Prostate gland (tissue), 2 donors: Measurements from ENCODE around the gene RRP12. TPM values are rescaled to one million over a fixed set of nuclear protein-coding genes. Genes with fewer than 3 reads are reported as not detected.

ENCODE experiments used
- DNase-seq: peaks from one replicate; pipeline ENCODE4 v3.0.0-alpha.2; 2019; ENCODE audit warnings: low spot score
- H3K27ac ChIP-seq, 2 donors: fragments of 200-600 bp; sonication (generic); 2 replicates each; pipeline ENCODE4 v1.5.1; 2017 to 2019
- H3K27me3 ChIP-seq: fragments of 200-600 bp; sonication (generic); replicated peaks from 2 replicates; pipeline ENCODE4 v1.5.1; 2019; ENCODE audit not compliant: insufficient read depth
- H3K36me3 ChIP-seq, 2 donors: fragments of 200-600 bp; sonication (generic); 1 replicate in 1 of 2; 2 replicates in 1 of 2; pipeline versions ENCODE4 v1.5.1 to v1.8.1; 2017 to 2019
- H3K4me1 ChIP-seq: fragments of 200-600 bp; sonication (generic); replicated peaks from 2 replicates; pipeline ENCODE4 v1.5.1; 2019
- H3K4me3 ChIP-seq, 2 donors: fragments of 200-600 bp; sonication (generic); 2 replicates each; pipeline ENCODE4 v1.5.1; 2017 to 2019
- H3K9me3 ChIP-seq: fragments of 200-600 bp; sonication (generic); 2 replicates; pipeline ENCODE4 v1.5.1; 2017
- POLR2A ChIP-seq: fragments of 450-650 bp; IDR thresholded peaks from one replicate; pipeline ENCODE4 v1.6.1; 2016; ENCODE audit warnings: antibody characterized with exemption, mild to moderate bottlenecking
- POLR2AphosphoS5 ChIP-seq: sonication (generic); formaldehyde crosslinking; IDR thresholded peaks from one replicate; pipeline ENCODE4 v1.6.1; 2017; ENCODE audit warnings: antibody characterized with exemption
- WGBS: methylation state at CpG from one replicate; pipeline ENCODE4 v1.1.5; 2018; 5-methylcytosine and 5-hydroxymethylcytosine counted together
- intact Hi-C: fragments of 100-400 bp; cut with DNase I; formaldehyde crosslinking; loops from one replicate; pipeline ENCODE4 v1.14.2; 2022
- total RNA-seq, 2 donors: library from RNA; depleted of rRNA; stranded (reverse); fragments of >200 nt; gene quantifications; one replicate each; pipeline ENCODE4 v1.1.0, GENCODE V29; 2016
- TF ChIP-seq, protein P1 (sequence below), 4 experiments: fragments of 200-600 bp in 2 of 4; fragments of 450-650 bp in 2 of 4; sonication (generic) in 2 of 4; IDR thresholded peaks; 1 replicate in 3 of 4; 2 replicates in 1 of 4; pipeline ENCODE4 v1.5.1; 2016 to 2019; ENCODE audit warnings: antibody characterized with exemption in 4 of 4, mild to moderate bottlenecking in 2 of 4, moderate library complexity in 2 of 4

RRP12 gene
- total RNA-seq, 2 donors from 2014 or later = 14.9 to 38.6 TPM

DNA sequence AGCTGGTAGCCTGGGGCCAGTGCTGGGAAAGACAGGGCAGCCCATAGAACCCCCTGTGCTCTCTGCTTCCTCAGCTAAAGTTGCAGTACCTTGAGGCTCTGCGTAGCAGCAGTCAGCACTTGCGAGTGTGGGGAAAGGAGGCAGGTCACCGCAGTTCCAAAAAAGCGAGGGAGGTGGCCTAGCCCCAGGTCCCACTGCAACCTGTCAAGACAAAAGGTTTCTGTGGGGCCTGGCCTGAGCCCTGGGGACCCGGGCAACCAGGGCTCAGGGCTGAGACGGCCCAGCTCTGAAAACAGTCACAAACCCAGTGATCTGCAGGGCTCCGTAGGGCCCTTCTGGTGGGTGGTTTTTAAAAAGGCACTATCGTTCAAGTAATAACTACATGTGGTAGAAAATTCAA lies 19.5 kb downstream of the RRP12 start:
- no peak overlapping the region for H3K4me3 ChIP-seq
- intact Hi-C loops = no loop called here
- H3K27me3 ChIP-seq = no peaks in the 10 kb centered on the region
- H3K27ac ChIP-seq = no peak overlapping the region
- H3K36me3 ChIP-seq = no peaks in the 10 kb centered on the region
- TF ChIP-seq, protein P1, sequence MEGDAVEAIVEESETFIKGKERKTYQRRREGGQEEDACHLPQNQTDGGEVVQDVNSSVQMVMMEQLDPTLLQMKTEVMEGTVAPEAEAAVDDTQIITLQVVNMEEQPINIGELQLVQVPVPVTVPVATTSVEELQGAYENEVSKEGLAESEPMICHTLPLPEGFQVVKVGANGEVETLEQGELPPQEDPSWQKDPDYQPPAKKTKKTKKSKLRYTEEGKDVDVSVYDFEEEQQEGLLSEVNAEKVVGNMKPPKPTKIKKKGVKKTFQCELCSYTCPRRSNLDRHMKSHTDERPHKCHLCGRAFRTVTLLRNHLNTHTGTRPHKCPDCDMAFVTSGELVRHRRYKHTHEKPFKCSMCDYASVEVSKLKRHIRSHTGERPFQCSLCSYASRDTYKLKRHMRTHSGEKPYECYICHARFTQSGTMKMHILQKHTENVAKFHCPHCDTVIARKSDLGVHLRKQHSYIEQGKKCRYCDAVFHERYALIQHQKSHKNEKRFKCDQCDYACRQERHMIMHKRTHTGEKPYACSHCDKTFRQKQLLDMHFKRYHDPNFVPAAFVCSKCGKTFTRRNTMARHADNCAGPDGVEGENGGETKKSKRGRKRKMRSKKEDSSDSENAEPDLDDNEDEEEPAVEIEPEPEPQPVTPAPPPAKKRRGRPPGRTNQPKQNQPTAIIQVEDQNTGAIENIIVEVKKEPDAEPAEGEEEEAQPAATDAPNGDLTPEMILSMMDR (IDR thresholded peaks at IDR 0.05) = no peak
- TF ChIP-seq POLR2AphosphoS5 (no peak), POLR2A (no peak)
- no peaks in the 10 kb centered on the region for H3K9me3 ChIP-seq
- DNase-seq = no peak
- H3K4me1 ChIP-seq = no peaks in the 10 kb centered on the region
- WGBS = 92% methylated on average over 8 of the region's 8 CpGs

DNA sequence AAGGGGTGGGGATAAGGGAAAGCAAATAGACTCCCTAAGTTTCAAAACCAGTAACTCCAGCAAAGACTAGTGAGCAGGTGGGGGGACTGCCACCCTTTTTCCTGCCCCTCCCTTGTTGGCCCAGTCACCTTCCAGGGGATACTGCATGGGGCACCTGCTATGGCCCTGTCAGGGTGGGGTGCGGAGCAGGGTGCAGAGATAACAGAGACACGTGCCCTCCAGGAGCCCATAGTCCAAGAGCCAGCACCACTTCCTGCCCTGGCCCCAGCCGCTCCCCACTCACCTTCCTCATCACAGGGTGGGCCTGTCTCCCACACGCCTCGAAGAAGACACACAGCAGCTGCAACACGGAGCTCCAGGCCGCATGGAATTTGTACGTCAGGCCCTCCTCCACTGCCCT lies 20.6 kb downstream of the RRP12 start:
- Histone ChIP-seq H3K36me3 (no peaks in the 10 kb centered on the region), H3K27me3 (no peaks in the 10 kb centered on the region), H3K4me1 (no peaks in the 10 kb centered on the region), H3K4me3 (no peak overlapping the region), H3K9me3 (no peaks in the 10 kb centered on the region), H3K27ac (no peak overlapping the region)
- DNase-seq = no peak
- TF ChIP-seq POLR2A = no peak
- TF ChIP-seq, protein P1 (IDR thresholded peaks at IDR 0.05) = no peak
- no peak for TF ChIP-seq POLR2AphosphoS5
- 93% methylated on average over 8 of the region's 8 CpGs for WGBS
- intact Hi-C loops = no loop called here

DNA sequence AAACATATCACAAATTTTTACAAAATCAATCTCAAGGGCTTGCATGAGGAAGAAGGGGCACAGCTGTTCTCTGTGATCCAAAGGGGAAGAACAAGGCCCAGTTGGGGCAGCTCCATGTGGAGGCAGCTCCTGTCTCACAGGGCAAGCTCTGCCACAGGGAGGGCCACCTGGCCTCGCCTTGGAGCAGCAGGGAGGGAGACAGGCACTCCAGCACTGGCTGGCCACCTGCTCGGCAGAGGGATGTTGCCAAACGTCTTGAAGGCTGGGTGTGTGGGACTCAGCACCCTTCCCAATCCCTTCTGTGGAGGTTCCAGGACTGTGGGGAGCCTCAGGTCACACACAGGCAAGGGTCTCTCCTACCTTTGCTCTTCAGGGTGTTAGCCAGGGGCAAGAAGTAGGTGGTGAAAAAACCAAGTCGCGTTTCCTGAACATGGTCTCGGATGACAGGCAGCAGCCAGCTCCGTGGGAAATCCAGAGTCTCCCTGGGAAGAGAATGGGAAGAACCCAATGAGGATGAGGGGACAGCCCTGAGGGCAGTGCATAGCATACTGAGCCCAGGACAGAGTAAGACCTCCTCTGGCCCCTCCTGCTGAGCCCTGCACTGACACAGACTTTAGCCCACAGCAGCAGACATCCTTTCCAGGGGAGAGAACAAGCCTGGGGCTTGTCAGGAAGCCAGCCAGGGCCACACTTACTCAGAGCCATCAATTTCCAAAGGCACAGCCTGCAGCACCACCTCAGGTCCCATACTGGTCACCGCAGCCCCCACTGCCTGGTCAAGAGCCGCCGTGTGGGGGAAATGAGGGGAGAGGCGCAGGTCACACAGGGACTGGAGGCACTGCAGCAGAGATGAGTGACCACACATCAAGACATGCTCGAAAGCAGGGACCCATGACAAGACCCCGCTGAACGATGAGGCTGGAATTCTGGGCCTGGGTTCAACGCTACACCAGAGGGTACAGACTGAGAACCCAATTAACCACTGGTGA lies 21.9 kb downstream of the RRP12 start:
- Histone ChIP-seq H3K27me3 (no peaks in the 10 kb centered on the region), H3K36me3 (no peaks in the 10 kb centered on the region), H3K27ac (no peak overlapping the region), H3K4me1 (no peaks in the 10 kb centered on the region), H3K9me3 (no peaks in the 10 kb centered on the region), H3K4me3 (no peak overlapping the region)
- 90% methylated on average over 15 of the region's 15 CpGs for WGBS
- no peak for TF ChIP-seq POLR2A
- TF ChIP-seq, protein P1 (IDR thresholded peaks at IDR 0.05) = no peak
- TF ChIP-seq POLR2AphosphoS5 = no peak
- intact Hi-C loops = no loop called here
- DNase-seq = no peak

DNA sequence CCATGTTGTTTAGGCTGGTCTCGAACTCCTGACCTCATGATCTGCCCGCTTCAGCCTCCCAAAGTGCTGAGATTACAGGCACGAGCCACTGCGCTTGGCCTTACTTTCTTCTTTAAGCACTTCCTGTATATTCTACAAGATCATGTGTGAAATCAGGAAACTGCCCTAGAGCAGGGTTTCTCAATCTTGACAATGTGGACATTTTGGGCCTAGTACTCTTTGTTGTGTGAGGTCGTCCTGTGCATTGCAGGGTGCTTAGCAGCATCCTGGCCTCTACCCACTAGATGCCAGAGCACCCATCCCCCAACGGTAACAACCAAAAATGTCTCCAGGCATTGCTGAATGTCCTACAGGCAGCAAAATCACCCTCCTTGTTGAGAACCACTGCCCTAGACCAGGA lies 24.7 kb downstream of the RRP12 start:
- Histone ChIP-seq H3K4me1 (no peaks in the 10 kb centered on the region), H3K27ac (no peak overlapping the region), H3K27me3 (no peaks in the 10 kb centered on the region), H3K4me3 (no peak overlapping the region), H3K36me3 (peaks cover 0 to 4% of the 10 kb centered on the region in 2 donors), H3K9me3 (no peaks in the 10 kb centered on the region)
- TF ChIP-seq POLR2AphosphoS5 (no peak), POLR2A (no peak)
- TF ChIP-seq, protein P1 (IDR thresholded peaks at IDR 0.05) = no peak
- intact Hi-C loops = no loop called here
- WGBS = 89% methylated on average over 6 of the region's 6 CpGs
- no peak for DNase-seq

DNA sequence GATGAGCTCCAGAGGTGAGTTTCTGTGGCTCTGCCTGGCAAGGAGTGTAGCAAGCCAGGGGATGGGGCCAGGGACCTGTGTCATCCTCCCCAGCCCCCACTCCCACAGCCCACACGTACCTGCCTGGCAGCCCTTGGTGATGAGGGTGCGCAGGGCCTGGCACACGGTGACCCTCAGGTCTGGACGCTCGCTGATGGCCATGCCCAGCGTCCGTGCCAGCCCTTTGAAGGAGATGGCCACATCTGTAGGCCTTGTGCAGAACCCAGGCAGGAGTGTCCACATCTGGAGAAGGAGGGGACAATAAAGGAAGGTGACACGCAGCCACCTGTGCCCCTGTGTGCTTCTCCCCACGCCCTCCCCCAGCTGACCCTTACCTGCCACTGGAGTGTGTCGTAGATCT lies 27.7 kb downstream of the RRP12 start:
- Histone ChIP-seq H3K4me3 (no peak overlapping the region), H3K27ac (no peak overlapping the region), H3K36me3 (peaks cover 5 to 12% of the 10 kb centered on the region in 2 donors), H3K27me3 (no peaks in the 10 kb centered on the region), H3K9me3 (no peaks in the 10 kb centered on the region), H3K4me1 (no peaks in the 10 kb centered on the region)
- 95% methylated on average over 10 of the region's 10 CpGs for WGBS
- intact Hi-C loops = no loop called here
- no peak for TF ChIP-seq POLR2AphosphoS5
- no peak for TF ChIP-seq POLR2A
- TF ChIP-seq, protein P1 (IDR thresholded peaks at IDR 0.05) = no peak
- DNase-seq = no peak
